ENCODE results near the gene AK8.

Gene AK8

DNA sequence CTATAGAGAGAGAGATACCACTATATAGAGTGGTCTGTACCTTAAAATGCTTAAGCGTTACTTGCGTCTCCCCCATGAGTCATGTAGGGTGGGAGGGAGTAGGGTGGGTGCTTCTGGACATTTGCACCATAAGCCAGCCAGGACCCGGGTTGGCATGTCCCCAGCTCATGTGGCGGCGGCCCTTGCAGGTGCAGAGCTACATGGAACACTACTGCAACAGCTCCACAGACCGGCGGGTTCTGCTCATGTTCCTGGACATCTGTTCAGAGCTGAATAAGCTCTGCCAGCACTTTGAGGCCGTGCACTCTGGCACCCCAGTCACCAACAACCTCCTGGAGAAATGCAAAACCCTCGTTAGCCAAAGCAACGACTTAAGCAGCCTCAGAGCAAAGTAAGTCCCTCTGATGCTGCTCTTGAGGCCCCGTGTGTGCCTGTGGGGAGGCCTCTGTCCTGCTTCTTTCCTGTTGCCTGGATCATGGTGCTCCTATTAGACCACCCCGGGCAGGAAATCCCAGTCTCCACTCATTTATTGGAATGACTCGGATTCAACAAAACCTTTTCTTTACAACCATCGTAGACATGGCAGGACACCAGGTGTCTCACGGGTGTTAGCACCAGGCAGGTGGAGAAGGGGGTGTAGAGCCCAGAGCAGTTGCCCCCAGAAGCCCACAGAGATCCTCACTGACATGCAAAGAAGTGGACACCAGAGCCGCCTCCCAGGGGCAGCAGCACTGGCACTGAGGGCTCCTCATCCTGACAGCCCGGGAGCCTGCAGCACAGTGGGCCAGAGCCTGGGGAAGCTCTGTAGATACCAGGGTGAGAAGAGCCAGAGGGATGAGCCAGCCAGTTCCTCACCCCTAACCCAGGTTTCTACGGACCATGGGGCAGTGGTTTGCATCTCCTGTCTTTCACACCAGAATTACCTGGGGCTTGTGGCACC lies 9.4 kb upstream of the AK8 start:
- no peak for DNase-seq

DNA sequence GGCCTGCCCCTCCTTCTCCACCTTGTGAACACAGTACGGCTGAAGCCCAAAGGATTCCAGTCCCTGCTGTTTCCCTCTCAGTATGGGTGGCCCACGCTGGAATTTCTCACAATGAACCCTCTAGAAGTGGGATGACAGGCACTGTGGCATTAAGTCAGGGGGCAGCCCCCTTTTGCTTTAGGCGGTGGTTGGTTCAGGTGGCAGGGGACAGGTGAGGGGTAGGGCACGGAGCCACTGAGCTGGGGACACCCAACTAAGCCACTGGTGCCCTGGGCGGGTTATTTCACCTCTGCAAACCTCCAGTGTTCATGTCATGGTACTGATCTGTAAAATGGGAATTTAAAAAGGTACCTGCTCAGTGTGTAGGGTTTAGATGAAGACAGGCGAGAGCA lies 8.2 kb upstream of the AK8 start:
- no peak for DNase-seq

DNA sequence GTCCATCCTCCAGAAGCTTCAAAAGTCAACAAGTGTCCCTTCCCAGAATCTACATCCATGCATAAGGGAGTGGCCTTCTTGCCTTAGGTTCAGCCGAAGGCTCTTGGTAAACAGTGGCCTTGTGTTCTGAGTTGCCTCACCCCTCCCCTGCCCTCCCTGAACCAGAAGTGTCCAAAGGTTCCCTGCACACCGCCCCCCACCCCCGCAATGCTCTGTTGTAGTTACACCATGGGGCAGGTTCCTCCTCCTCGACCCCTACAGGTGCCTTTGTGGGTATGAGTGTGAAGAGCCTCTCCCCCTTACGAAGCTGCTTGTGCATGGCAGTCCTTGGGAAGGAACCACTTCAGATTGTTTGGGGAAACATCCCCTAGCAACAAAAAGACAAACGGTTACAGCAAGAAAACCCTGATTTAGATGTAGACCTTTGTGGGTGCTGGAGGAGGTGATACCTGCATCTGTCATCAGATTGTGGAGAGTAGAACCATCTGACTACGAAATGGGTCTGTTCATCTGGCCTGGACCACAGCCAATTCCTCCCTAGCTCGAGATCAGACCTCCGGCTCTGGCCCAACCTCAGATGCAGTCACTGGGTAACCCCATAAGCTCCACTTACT lies 7.7 kb upstream of the AK8 start:
- no peak for DNase-seq

DNA sequence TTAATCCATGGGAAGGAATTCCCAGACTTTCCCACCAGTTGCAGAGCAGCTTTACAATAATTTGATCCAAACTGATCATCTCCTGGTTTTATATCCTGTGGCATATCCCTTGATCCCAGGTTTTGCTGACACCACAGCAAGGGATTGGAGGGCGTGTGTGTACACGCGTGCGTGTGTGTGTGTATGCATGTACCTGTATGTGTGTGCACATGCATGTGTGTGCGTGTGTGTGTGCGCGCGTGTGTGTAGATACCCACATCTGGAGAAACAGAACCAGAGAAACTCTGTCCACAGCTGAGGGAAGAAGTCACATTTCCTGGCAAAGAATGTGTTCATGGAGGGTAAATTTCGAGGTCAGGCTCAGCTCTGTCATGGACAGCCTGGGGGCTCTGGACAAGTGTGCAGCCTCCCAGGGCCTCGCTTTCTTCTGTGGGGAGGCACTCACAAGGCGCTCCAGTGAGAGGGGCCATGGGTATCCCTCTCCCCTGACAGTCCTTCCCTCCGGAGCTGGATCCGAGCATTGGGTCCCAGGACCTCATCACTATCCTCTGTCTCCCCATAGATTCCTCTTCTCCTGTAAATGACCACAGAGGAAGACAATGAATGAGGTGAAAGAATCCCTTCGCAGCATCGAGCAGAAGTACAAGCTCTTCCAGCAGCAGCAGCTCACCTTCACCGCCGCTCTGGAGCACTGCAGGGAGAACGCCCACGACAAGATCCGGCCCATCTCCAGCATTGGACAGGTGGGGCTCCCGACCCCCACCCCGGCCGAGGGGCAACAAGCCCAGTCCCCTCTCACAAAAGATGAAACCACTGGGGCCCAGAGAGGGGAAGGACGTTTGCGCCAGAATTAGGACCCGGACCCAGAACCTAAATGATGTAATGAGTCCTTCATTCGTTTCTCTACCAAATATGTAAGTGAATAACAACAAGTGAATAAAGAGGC lies 5.5 kb upstream of the AK8 start:
- DNase-seq = no peak

DNA sequence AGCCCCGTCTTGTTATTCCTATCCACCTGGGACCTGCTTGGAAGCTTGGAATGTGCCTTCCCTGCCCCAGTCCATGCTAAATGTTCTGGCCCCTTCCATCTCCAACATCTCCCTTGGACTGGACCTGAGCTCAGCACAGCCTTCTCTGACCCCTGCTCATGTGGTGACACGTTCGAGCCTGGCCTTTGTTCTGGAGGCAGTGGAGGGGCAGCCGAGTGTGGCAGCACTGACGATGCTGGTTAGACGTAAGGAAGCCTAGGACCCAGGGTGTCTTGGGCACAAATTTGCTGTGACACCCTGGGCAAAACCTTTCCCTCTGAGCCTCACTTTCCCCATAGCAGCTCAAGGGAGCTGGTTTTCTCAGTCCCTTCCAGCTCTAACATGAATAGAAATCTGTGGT lies 4.5 kb upstream of the AK8 start:
- no peak for DNase-seq

DNA sequence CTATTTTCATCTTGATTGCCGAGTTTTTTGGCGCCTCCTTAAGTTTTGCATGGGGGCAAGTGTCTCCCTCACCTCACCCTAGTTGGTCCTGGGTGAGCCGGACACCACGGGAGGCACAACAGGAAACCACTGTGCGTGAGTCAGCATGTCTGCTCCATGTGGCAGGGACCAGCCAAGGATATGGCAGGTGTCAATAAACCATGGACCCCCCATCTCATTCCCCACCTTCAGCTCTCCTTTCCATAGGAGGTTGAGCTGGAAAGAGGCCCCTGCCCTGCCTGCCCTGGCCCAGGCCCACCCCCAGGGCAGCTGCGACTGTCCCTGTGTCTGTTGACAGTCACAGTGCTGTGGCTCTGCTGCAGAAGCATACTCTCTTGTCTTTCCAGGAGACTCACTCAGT lies 3.7 kb upstream of the AK8 start:
- no peak for DNase-seq

DNA sequence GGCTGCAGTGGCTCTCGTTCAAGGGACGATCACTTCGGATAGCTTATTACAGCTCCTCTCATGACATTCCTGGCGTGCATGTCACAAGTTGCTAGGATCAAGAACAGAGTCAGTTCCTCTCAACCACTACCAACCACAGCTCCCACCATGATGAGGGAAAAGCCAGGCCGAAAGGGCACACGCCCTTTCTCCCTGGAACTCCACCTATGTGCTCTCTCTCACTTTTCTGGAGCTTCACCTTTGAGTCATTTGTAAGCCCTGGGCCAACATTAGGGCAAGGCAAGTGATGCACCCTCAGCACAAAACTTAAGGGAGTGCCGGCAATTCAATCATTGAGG lies 2.2 kb upstream of the AK8 start:
- no peak for DNase-seq

DNA sequence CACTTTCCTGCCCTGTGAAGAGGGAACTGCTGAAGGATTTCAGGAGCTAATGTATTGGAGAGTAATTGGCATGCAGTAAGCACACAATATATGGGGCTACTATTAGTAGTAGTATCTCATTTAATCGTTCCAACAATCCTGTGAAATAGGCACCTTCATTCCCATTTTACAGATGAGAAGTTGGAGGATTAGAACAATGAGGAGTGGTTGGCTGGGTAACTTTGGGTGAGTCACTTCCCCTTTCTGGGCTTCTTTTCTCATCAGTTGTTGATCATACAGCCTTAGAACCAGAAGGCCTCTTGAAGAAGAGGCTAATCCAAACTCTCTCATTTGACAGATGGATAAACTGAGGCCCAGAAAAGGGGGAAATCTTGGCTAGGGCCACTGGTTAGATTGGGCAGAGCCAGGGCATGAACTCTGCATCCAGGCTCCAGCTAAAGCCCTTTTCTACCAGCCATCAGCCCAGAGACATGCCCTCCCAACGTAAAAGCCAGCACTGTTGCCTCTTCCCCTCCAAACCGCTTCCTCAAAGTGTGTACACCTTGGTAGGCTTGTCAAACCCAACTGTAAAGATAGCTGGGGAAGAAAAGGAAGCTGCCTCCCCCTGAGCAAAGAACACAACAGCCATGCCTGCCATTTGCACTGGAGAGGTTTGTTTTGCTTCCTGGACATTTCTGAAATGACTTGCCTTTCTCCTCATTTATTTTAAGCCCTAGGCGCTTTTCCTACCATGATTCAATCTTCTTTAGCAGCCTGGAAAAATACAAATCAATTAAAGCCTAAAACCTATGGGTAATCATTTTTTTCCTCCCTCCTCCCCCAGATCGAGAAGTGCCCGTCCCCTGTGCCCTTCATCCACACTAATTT lies 1.6 kb upstream of the AK8 start:
- DNase-seq = peak in 1 of 2 donors; percentile 9

DNA sequence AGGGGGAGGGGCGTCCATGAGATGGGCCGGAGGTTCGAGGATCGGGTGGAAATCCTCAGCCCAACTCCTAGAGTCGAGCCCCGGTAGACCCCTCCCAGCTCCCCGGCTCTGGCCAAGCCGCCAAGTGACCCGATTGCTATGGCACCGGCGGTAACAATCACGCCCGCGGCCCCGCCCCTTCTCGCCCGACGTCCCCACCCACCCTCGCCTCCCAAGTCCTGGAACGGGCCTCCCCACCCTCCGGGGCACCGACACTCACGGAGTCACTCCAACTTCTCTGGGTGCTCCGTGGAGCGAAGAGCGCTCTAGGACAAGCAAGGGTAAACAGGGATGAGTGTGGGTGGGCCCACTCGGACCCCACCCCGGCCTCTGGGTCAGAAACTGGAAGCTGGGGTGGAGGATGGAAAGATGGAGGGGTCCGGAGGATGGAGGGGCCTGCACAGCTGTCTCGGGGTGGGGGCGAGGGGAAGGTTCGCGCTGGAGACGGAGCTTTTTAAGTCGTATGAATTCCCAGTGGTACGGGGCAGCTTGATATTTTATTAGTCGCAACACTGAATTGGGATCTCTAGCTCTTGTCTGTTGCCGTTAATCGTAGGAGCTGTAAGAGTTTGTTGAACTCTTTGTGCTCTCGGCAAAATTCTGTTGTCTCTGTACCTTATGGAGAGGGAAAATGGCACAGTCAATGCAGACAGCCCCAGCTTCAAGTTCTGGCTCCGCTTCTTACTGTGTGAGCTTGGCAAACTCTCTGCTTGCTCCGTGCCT lies 792 bp upstream of the AK8 start, which contains the start of gene SPACA9:
Gene SPACA9, plus strand, starts transcription at position 204 of the 762 bp plus-strand sequence. CDS start 5,050 bp downstream, outside the sequence.
- peak in 1 of 2 donors; percentile 15 for DNase-seq

DNA sequence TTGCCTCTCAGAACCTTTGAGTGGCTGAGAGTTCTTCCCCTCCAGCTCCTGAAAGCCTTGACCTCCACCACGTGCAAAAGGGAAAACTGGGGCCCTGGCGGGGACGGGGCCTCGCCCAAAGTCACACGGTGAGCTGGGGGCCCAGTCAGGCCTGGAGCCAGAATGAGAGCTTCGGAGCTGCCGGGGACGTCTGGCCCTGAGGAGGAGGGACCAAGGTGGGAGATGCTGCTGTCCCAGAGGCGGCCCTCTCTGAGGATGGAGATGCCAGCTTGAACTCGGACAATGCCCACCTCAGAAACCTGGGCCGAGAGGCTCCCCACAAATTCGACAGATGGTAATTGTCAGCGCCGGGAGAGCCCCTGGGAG lies 643 bp downstream of the AK8 start:
- DNase-seq = no peak

DNA sequence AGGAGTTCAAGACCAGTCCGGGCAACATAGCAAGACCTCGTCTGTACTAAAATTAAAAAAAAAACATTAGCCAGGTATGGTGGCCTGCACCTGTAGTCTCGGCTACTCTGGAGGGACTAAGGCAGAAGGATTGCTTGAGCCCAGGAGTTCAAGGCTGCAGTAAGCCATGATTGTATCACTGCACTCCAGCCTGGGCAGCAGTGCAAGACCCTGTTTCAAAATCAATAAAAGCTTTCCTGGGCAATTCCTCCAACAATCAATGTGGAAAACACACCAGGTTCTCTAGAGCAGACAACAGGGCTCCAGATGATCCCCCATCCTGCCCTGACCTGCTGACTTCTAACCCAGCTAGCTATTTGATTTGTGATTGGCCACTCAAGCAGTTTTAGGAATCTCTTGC lies 1.2 kb downstream of the AK8 start:
- no peak for DNase-seq

DNA sequence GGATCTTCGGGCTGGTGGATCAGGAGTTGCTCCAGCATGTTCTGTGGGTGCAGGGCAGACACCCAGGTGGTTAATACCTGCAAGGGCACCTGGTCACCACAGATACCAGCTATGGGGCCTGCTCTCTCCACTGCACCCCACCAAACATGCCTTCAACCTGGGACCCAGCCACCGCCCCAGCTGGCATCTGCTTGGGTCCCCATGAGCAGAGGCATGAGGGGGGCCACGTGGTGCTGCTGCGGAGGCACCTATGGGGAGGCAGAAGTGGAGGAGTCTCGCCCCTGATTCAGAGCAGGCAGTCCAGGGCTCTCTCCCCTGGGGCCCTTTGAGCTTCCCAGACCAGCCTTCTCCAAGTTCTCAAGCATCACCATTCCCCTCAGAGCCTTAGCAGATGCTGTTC lies 2.9 kb downstream of the AK8 start:
- DNase-seq = no peak

DNA sequence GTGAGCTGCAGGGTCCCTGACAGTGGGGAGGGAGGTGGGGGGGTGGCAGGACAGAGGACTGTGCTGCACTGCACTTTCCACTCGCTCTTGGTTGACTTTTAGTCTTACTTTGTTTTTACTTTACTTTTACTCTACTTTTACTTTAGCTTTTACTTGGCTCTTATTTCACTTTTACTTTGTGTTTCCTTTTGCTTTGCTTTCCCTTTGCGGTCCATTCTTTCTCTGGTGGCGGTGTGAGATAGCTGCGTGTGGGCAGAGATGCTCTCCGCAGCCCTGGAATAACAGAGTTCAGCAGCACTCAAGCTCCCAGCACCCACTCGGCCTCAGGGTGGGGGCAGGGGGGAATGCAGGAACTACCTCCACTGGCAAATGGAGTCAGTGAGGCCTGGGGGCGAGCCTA lies 4.7 kb downstream of the AK8 start:
- no peak for DNase-seq

DNA sequence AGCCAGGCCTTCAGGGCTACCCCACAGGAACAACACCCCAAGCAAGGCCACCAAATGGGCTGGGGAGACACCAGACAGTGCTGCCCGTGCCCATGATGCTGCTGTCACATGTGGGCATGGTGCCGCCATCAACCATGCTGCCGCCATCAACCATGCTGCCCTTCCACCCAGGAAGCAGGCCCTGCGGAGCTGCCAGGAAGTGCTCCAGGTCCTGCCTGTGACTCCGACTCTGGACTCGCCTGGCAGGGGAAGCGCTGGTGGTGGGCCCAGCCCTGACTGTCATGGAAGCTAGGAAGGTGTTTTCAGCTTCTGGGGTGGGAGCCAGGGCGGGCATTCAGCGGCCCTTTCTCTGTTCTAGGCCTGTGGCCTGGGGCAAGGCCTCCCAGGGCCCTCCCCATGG lies 8.8 kb downstream of the AK8 start:
- DNase-seq = no peak

DNA sequence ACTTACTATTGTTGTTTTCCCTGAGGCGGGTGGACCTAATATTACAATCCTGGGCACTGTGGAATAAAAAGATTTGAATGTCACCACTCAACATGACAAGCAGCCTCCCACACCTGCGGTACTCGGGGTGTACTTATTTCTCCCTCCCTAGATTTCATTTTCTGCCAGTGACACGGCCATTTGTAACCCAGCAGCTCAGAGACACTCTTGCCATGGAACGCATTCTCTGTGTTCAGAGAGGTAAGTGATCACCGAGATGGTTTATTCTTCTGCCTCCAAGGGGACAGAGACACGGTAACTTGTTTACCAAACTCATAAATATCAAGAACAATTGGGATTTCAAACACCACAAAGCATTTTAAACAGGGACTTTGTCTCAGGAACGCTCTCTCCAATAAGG lies 11.2 kb downstream of the AK8 start:
- DNase-seq = no peak

DNA sequence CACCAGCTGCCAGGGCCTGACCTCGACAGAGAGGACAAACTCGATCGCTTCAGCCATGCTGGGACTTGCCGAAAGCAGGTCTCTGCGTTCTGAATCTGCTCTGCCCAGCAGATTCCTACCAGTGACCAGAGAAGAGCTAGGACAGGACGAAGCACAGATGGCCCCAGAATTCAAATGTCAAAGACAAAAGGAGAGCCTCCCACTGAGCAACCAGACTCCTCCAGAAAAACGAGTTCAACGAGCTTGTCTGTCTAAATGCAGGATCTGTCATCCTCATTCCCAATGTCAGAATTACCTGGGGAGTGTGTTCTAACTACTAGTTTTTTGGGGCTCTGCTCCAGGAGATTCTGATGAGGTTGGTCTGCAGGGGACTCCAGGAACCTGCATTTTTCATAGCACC lies 13.4 kb downstream of the AK8 start:
- no peak for DNase-seq

DNA sequence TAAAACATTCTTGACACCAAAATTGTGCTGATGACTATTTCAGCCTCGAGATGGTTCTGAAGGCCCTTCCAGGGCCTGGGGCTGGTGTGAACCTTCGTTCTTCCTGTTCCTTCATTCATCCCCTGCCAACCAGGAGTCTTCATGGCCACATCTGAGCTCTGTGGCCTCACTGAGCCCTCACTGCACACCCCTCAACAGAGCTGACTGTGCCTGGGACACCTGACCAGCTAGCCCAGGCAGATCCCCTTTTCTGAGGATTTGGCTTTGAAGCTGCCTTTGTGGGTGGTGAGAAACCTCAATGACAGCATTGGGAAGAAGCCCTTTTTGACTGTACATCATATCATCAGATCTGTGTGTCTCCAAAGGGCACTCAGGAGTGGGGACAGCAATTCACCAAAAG lies 13.8 kb downstream of the AK8 start:
- no peak for DNase-seq

DNA sequence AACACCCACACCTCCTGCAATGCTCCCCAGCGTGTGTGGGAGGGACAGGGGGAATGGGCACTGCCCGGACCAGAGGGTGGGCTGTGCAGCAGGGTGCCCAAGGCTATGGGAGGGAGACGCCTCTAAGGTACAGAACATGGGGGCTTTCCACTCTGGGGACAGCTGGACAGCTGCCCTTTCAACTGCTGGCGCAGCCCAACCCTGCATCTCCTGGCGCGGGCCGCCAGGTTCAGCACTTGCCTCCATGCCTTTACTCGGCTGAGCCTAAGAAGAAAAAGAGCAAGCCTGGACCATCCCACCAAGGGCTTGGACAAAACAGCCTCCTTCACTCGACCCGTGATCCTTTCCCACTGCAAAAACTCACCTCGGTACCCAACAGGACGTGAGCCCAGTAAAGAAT lies 15.0 kb downstream of the AK8 start:
- no peak for DNase-seq

DNA sequence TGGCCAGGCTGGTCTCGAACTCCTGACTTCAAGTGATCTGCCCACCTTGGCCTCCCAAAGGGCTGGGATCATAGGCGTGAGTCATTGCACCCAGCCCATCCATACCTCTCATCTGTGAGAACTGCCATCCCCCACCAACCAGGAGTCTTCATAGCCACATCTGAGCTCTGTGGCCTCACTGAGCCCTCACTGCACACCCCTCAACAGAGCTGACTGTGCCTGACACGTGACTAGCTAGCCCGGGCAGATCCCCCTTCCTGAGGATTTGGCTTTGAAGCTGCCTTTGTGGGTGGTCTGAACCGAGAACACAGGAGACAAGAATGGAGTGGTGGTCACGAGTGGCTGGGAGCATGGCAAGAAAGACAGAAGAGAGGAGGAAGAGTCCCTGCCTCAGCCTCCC lies 15.6 kb downstream of the AK8 start:
- no peak for DNase-seq

DNA sequence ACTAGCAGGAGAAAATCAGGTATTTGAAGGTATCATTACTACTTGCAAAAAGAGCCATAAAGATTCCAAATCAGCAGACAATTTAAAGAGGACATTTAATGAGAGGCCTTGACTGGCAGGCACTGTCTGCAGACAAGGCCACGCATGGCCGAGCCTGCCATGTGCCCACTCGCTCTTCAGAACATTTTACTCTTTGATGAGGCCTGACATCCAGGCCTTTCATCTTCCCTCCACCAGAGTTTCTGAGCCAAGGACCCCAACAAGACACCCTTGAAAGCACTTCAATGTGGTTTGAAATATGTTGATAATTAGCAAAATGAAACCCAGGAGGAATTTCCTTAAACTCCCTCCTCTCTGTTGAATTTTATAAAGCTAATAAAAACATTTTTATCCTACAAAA lies 16.4 kb downstream of the AK8 start:
- no peak for DNase-seq

DNA sequence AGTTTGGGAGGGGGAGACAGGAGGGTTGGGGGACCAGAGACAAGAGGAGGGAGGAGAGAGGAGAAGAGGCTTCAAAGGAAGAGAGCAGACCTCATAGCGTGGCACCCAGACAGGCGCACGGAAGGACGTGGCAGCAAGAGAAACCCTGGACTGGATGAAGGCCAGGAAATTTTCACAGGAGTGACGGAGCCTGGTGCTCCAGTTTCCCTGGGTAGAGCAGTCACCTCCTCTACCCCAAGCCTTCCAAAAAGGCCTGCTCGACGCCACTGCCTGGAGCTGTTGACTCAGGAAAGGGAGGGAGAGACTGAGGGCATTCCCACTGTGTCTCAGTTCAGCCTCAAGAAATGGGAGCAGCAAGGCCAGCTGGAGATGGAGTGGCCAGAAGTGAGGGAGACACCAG lies 19.3 kb downstream of the AK8 start:
- no peak for DNase-seq

Data from inflammatory macrophage (primary cell).